GM12874 (cell line): ENCODE data around the gene RGN.

Experiments
- TF ChIP-seq, protein P1 (sequence below): IDR thresholded peaks from 2 replicates; pipeline ENCODE4 v1.5.1; 2011; ENCODE audit warnings: low read depth, mild to moderate bottlenecking, control low read depth, low read length, moderate library complexity; ENCODE audit not compliant: insufficient read depth

Gene RGN

DNA sequence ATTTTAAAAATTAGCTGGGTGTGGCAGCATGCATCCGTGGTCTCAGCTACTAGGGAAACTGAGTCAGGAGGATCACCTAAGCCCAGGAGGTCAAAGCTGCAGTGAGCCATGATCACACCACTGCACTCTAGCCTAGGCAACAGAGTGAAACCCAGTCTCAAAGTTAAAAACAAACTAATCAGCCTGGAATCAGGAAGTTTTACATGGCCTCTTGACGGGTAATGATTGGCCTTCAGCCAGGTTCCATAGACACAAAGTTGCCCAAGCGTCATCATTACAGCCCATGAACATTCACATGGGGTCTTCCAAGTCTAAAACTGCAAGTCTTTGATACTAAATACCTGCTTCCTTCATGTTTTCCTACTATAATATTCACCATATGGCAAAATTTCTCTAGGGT, 10.0 kb upstream of the RGN start:
- TF ChIP-seq, protein P1, sequence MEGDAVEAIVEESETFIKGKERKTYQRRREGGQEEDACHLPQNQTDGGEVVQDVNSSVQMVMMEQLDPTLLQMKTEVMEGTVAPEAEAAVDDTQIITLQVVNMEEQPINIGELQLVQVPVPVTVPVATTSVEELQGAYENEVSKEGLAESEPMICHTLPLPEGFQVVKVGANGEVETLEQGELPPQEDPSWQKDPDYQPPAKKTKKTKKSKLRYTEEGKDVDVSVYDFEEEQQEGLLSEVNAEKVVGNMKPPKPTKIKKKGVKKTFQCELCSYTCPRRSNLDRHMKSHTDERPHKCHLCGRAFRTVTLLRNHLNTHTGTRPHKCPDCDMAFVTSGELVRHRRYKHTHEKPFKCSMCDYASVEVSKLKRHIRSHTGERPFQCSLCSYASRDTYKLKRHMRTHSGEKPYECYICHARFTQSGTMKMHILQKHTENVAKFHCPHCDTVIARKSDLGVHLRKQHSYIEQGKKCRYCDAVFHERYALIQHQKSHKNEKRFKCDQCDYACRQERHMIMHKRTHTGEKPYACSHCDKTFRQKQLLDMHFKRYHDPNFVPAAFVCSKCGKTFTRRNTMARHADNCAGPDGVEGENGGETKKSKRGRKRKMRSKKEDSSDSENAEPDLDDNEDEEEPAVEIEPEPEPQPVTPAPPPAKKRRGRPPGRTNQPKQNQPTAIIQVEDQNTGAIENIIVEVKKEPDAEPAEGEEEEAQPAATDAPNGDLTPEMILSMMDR = no peak

DNA sequence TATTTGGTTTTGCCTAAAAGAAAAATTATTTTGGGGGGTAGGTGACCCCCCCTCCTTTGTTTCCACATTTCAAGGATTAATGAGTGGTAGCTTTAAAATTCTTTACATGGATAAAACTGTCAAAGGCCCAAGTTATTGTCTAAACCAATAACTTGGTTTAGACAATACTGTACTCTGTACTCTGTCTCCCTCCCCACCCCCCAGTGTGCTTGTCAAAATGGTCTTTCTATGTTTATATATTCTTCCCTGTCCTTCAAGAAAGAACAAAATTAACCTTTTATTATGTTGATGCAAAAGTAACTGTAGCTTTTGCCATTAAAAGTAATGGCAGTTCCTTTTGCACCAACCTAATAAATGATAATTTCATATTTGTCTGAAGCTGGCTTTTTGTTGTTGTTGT, 9.5 kb upstream of the RGN start:
- TF ChIP-seq, protein P1 = no peak

DNA sequence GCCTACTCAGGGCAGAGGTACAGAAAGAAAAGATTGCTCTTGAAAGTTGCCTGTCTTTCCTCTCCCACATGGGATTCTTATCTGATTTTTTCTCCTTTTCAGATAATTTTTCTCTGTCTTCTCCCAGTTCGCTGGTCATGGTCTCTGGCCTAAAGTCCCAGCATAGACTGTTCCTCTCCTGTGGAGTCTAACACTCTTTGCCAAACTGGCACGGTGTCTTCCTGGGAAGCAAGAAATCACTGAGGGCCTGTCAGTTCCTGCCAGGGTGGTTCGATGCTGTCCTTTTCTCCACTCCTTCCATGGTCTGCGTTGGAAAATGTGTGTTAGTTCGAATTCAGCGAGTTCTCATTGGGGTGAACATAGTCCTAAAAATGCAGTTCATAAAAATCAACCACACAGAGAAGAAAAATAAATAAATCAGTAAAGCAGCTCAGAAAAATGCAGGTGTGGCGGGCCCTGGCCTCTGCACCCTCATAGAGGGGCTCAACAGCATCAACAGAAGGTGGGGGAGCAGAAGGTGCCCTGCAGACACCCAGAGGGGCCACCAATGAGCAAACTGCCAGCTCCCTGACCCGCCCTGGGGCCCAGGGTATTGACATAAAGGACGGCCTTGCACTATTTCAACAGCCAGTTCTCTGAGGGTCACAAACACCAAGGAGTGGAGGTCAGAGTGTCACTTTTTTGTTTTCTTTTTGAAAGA, 2.1 kb downstream of the RGN start:
- TF ChIP-seq, protein P1 = no peak

DNA sequence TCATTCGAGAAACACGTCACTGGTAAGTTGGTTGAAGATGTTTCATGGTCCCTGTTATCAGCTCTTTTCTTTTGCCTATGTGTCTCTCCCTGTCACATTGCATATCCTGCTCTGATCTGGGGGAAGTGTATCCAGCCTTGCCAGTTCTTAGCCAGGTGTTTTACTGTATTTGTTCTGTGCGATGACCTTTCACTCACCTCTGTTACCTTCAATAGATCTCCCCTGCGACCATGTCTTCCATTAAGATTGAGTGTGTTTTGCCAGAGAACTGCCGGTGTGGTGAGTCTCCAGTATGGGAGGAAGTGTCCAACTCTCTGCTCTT, 2.6 kb downstream of the RGN start:
- TF ChIP-seq, protein P1 = no peak

DNA sequence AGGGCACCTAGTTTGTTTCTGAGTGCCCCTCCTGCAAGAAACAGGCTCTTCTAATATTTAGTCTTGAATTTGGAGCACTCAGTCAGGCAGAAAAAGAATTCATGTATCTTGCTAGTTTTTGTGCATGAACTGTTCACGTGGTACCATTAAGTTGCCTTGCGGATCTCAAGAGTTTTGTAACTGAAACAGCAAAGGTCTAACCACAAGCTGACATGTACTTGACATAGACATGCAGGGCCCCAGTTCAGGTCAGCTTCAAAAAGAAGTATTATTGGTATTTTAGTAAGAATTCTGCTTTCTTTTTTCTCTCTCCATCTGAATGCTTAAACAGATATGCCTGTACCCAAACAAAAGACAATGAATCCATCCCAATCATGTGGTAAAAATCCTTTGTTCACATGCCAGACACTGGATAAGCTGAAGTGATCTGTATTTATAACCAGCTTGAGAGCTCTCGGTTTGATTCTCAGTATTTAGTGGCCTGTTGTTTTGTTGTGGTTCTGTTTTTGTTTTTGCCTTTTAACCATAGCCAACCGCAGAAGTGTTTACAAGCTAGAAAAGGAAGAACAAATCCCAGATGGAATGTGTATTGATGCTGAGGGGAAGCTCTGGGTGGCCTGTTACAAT, 13.0 kb downstream of the RGN start:
- TF ChIP-seq, protein P1 = no peak

DNA sequence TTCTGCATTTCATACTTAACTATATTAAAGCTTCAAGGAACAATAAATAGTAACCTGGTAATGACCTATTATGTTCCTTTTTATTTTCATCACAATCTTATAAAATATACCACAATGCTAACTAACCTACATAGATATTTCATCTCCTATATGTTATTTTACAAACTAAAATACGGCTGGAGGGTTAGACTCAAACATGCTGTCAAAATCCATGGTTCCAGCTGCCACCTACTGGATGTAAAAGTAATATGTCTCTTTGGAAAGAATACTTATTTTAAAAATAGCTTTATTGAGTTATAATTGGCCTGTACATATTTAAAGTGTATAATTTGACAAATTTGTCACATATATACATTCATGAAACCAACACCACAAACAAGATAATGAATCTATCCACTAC, 15.0 kb downstream of the RGN start:
- TF ChIP-seq, protein P1 = 0 out of 2 replicates have a peak, but pooled peaks have one; percentile 12

DNA sequence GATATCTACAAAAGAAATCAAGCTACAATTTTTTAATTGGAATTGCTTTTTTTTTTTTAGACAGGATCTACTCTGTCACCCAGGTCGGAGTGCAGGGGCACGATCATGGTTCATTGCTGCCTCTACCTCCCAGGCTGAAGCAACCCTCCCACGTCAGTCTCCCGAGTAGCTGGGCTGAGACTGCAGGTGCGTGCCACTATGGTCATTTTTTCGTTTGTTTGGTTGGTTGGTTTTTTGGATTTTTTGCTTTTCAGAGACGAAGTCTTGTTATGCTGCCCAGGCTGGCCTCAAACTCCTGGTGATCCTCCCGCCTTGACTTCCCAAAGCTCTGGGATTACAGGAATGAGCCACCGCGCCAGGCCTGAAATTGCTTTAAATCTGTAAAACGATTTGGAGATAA, 15.6 kb downstream of the RGN start:
- TF ChIP-seq, protein P1 = no peak
